ENCODE measurements around the gene PPAT. TPM values are rescaled to one million over a fixed set of nuclear protein-coding genes. Genes with fewer than 3 reads are reported as not detected.
A peak's percentile ranks its signal among the peaks of the same experiment; 100 is the strongest.
"Not testable (repeated sequence)": the region's sequence is repeated elsewhere in the genome, so short reads cannot be mapped to it uniquely, and the experiment has no call there.

PPAT gene
- 26.6 and 40.6 TPM in 2 replicates for total RNA-seq (2014; rRNA removed; shearing (Covaris generic))

- Histone ChIP-seq H3K27me3 (replicated peaks) (no peaks in the 10 kb centered on the region), H3K36me3 (peaks cover 13% of the 10 kb centered on the region), H3K4me3 (peak within 1 kb of the TSS; percentile 61), H3K4me1 (replicated peaks) (peaks cover 4% of the 10 kb centered on the region), H3K27ac (peak within 1 kb of the TSS; percentile 72), H3K9me3 (replicated peaks) (no peaks in the 10 kb centered on the region)
- DNase-seq (ENCODE audit: low read depth in 1 of 2, low spot score in 2 of 2) = peak; percentile 98 to 99
Observed at GRCh38 chr4:56435140-56435926, at the start of gene PPAT. PPAT (minus strand) TSS chr4:56435615; CDS start chr4:56435477, 138 bp downstream.

DNA sequence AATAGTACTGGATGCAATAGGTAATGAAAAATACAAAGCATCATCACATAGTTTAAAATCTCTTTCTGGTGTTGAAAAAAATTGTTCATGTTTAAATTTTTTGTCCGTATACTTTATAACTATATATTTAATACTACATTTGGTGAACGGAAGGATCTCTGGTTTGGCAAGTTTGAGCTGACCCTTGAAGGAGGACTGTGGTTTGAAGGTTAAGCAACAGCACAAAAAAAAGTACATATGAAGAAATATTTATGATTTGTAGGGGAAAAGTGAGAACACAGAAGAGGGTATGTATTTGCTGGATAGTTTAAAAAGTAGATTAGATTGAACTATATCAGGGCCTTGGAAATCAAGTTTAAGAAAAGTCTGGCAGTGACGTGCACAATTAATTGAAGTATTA, 45.3 kb upstream of the PPAT start:
- Histone ChIP-seq H3K27me3 (replicated peaks) (no peaks in the 10 kb centered on the region), H3K9me3 (replicated peaks) (no peaks in the 10 kb centered on the region), H3K4me1 (replicated peaks) (peaks cover 14% of the 10 kb centered on the region), H3K4me3 (no peak overlapping the region), H3K36me3 (peaks cover 65% of the 10 kb centered on the region), H3K27ac (no peak overlapping the region)
- no peak for DNase-seq (ENCODE audit: low read depth in 1 of 2, low spot score in 2 of 2)

DNA sequence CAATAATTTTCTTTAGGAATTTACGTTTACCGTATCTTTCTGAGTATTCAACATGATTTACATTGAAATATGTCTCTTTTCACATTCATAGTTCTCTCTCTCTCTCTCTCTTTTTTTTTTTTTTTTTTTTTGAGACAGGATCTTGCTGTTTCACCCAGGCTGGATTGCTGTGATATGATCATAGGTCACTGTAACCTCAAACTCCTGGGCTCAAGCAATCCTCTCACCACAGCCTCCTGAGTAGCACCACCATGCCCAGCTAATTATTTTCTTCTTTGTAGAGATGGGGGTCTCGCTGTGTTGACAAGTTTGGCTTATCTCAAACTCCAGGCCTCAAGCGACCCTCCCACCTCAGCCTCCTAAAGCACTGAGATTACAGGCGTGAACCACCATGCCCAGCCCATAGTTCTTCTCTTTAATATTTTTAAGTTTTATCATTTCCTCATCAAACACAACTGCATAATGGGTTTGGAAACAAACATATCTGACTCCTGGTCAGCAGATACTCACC, 41.8 kb upstream of the PPAT start:
- H3K27me3 ChIP-seq (replicated peaks) = no peaks in the 10 kb centered on the region
- no peak overlapping the region for H3K4me3 ChIP-seq
- H3K36me3 ChIP-seq = peaks cover 78% of the 10 kb centered on the region
- no peaks in the 10 kb centered on the region for H3K4me1 ChIP-seq (replicated peaks)
- no peak for DNase-seq (ENCODE audit: low read depth in 1 of 2, low spot score in 2 of 2)
- H3K9me3 ChIP-seq (replicated peaks) = no peaks in the 10 kb centered on the region
- no peak overlapping the region for H3K27ac ChIP-seq

GRCh38 chr4:56475917-56476316, 40.5 kb upstream of the PPAT start:
- no peak for DNase-seq (ENCODE audit: low read depth in 1 of 2, low spot score in 2 of 2)
- no peaks in the 10 kb centered on the region for H3K4me1 ChIP-seq (replicated peaks)
- H3K36me3 ChIP-seq = peaks cover 87% of the 10 kb centered on the region
- no peak overlapping the region for H3K4me3 ChIP-seq
- no peaks in the 10 kb centered on the region for H3K9me3 ChIP-seq (replicated peaks)
- H3K27ac ChIP-seq = no peak overlapping the region
- H3K27me3 ChIP-seq (replicated peaks) = no peaks in the 10 kb centered on the region

DNA sequence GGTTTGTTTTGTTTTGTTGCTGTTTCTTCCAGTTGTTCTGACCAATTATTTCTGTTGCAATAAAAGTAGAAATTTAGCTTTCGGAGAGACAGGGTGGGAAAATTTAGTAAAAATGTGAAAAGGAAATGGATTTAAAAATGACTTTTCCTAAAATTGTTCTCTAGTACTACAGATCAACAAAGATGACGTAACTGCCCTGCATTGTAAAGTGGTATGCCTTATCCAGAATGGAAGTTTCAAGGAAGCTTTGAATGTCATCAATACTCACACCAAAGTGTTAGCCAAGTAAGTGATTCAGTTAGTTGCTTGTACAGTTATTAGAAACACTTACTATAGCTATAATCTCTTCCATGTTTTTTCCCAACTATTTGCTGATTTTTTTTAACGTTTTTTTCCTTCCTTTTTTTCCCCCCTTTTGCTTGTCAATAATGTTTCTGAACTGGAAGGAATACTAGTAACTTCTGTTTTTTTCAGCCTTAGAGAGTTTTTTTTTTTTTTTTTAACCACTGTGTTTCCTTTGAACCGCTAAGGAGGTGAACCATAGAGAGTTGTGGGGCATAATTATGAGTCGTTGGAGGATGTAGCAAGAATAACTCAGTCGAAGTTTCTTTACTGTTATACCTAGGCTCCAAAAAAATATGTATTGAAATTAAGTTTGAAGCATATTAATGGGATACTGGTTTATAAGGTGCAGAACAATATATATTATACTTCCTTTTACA, 34.2 kb upstream of the PPAT start:
- H3K9me3 ChIP-seq (replicated peaks) = no peaks in the 10 kb centered on the region
- H3K4me1 ChIP-seq (replicated peaks) = peaks cover 13% of the 10 kb centered on the region
- no peak overlapping the region for H3K4me3 ChIP-seq
- no peak for DNase-seq (ENCODE audit: low read depth in 1 of 2, low spot score in 2 of 2)
- H3K36me3 ChIP-seq = peaks cover 74% of the 10 kb centered on the region
- no peak overlapping the region for H3K27ac ChIP-seq
- H3K27me3 ChIP-seq (replicated peaks) = no peaks in the 10 kb centered on the region

GRCh38 chr4:56468097-56468422, 32.6 kb upstream of the PPAT start:
- DNase-seq (ENCODE audit: low read depth in 1 of 2, low spot score in 2 of 2) = peak in 1 of 2 experiments; percentile 39
- H3K9me3 ChIP-seq (replicated peaks) = no peaks in the 10 kb centered on the region
- H3K27me3 ChIP-seq (replicated peaks) = no peaks in the 10 kb centered on the region
- peaks cover 74% of the 10 kb centered on the region for H3K36me3 ChIP-seq
- peak overlapping the region; percentile 94 for H3K27ac ChIP-seq
- H3K4me1 ChIP-seq (replicated peaks) = peaks cover 13% of the 10 kb centered on the region
- peak overlapping the region; percentile 78 for H3K4me3 ChIP-seq

DNA sequence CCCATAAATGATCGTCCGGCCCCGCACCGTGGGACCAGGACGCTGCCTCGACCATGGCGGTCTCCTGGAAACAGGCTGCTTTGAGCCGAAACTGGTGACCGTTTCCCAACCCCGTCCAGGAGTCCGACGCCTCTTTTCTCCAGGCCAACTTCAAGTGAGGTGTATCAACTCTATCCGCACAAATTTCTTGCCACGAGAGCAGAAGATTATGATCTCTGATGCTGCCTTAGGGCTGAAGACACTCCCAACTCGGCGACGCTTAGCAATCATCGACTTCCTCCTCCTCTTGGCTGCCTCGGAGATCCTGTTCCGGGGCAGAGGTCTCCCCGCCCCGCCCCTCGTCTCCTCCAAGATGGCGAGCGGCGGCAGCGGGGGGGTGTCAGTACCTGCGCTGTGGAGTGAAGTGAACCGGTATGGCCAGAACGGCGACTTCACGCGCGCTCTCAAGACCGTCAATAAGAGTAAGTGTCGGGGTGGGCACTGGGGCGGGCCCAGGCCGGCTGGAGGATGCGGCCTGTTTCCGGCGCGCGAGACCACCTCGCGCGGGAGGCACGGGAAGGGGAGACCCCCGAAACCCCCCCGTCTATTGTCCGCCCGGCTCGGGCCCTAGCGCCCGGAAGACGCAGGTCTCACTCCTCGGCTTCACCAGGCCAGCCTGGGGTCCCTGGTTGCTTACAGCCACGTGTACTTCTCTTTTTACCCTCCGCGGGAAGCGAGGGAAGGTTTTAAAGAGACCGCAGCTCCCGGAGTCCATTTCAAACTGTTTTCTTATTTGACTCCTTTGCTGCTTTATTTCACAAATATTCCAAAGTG, 32.1 kb upstream of the PPAT start, which contains the start of gene SRP72:
Gene SRP72 (plus strand): TSS at position 334 of the 813 bp plus-strand sequence. CDS start 19 bp downstream, at position 353.
- peaks cover 74% of the 10 kb centered on the region for H3K36me3 ChIP-seq
- no peaks in the 10 kb centered on the region for H3K27me3 ChIP-seq (replicated peaks)
- peak within 1 kb of the TSS; percentile 78 for H3K4me3 ChIP-seq
- H3K27ac ChIP-seq = peak within 1 kb of the TSS; percentile 94
- DNase-seq (ENCODE audit: low read depth in 1 of 2, low spot score in 2 of 2) = peak; percentile 85 to 91
- no peaks in the 10 kb centered on the region for H3K9me3 ChIP-seq (replicated peaks)
- peaks cover 13% of the 10 kb centered on the region for H3K4me1 ChIP-seq (replicated peaks)

DNA sequence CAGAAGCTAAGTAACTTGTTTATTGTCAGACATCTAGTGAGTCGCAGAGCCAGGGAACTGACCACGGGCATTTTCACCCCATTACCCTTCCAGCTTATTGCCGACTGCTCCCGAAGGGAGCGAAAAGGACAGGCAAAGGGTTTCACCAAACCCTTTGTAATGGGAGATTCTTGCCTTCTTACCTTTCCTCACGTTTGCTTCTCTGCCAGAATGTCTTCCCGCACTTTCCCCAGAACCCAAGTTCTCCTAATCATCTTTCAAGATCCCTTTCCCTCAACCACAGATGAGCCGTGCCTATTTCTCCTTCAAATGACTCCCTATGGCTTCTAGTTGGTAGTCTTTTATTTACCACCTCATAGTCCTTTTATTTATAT, 31.5 kb upstream of the PPAT start:
- Histone ChIP-seq H3K9me3 (replicated peaks) (no peaks in the 10 kb centered on the region), H3K36me3 (peaks cover 74% of the 10 kb centered on the region), H3K27me3 (replicated peaks) (no peaks in the 10 kb centered on the region), H3K4me1 (replicated peaks) (peaks cover 13% of the 10 kb centered on the region), H3K27ac (peak overlapping the region; percentile 94), H3K4me3 (peak overlapping the region; percentile 78)
- no peak for DNase-seq (ENCODE audit: low read depth in 1 of 2, low spot score in 2 of 2)

DNA sequence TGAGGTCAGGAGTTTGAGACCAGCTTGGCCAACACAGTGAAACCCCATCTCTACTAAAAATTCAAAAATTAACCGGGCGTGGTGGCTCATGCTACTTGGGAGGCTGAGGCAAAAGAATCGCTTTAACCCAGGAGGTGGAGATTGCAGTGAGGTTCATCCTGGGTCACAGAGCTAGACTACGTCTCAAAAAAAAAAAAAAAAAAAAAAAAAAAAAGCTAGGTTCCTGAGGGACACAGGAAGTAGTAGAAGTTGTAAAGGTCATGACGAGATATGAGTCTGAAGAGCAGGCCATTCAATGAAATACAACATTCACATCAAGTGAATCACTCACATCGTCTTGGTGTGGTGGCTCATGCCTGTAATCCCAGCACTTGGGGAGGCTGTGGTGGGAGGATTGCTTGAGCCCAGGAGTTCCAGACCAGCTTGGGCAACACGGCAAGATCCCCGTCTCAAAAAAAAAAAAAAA, 30.9 kb upstream of the PPAT start:
- peaks cover 13% of the 10 kb centered on the region for H3K4me1 ChIP-seq (replicated peaks)
- DNase-seq (ENCODE audit: low read depth in 1 of 2, low spot score in 2 of 2) = peak; percentile 77 to 79
- H3K4me3 ChIP-seq = peak overlapping the region; percentile 78
- H3K27me3 ChIP-seq (replicated peaks); H3K9me3 ChIP-seq (replicated peaks): not testable (repeated sequence)
- peak overlapping the region; percentile 94 for H3K27ac ChIP-seq
- H3K36me3 ChIP-seq = peaks cover 74% of the 10 kb centered on the region

GRCh38 chr4:56465599-56466295, 30.3 kb upstream of the PPAT start:
- Histone ChIP-seq H3K27ac (peak overlapping the region; percentile 94), H3K4me1 (replicated peaks) (peaks cover 13% of the 10 kb centered on the region), H3K9me3 (replicated peaks) (no peaks in the 10 kb centered on the region), H3K36me3 (peaks cover 74% of the 10 kb centered on the region), H3K27me3 (replicated peaks) (no peaks in the 10 kb centered on the region), H3K4me3 (peak overlapping the region; percentile 78)
- DNase-seq (ENCODE audit: low read depth in 1 of 2, low spot score in 2 of 2) = peak in 1 of 2 experiments; percentile 19

GRCh38 chr4:56464581-56464980, 29.2 kb upstream of the PPAT start:
- H3K27me3 ChIP-seq (replicated peaks) = no peaks in the 10 kb centered on the region
- peaks cover 78% of the 10 kb centered on the region for H3K36me3 ChIP-seq
- no peak overlapping the region for H3K27ac ChIP-seq
- DNase-seq (ENCODE audit: low read depth in 1 of 2, low spot score in 2 of 2) = no peak
- peaks cover 13% of the 10 kb centered on the region for H3K4me1 ChIP-seq (replicated peaks)
- H3K9me3 ChIP-seq (replicated peaks) = no peaks in the 10 kb centered on the region
- H3K4me3 ChIP-seq = no peak overlapping the region

- peaks cover 85% of the 10 kb centered on the region for H3K36me3 ChIP-seq
- no peaks in the 10 kb centered on the region for H3K9me3 ChIP-seq (replicated peaks)
- no peak overlapping the region for H3K27ac ChIP-seq
- H3K27me3 ChIP-seq (replicated peaks) = no peaks in the 10 kb centered on the region
- peaks cover 13% of the 10 kb centered on the region for H3K4me1 ChIP-seq (replicated peaks)
- H3K4me3 ChIP-seq = no peak overlapping the region
- DNase-seq (ENCODE audit: low read depth in 1 of 2, low spot score in 2 of 2) = no peak
Observed at GRCh38 chr4:56463711-56464110, 28.3 kb upstream of the PPAT start.

GRCh38 chr4:56462157-56462556, 26.7 kb upstream of the PPAT start:
- no peak overlapping the region for H3K27ac ChIP-seq
- H3K4me3 ChIP-seq = no peak overlapping the region
- H3K36me3 ChIP-seq = peaks cover 87% of the 10 kb centered on the region
- H3K4me1 ChIP-seq (replicated peaks) = peaks cover 13% of the 10 kb centered on the region
- no peaks in the 10 kb centered on the region for H3K9me3 ChIP-seq (replicated peaks)
- DNase-seq (ENCODE audit: low read depth in 1 of 2, low spot score in 2 of 2) = no peak
- no peaks in the 10 kb centered on the region for H3K27me3 ChIP-seq (replicated peaks)
